Esophagus muscularis mucosa (tissue), 4 donors: ENCODE measurements around the gene EGFL8. TPM values are rescaled to one million over a fixed set of nuclear protein-coding genes. Genes with fewer than 3 reads are reported as not detected.

ENCODE experiments used
- DNase-seq: peaks from one replicate; pipeline ENCODE4 v3.0.0-alpha.2; 2017; ENCODE audit errors: extremely low spot score
- H3K27ac ChIP-seq, 4 donors: fragments of 200-600 bp; sonication (generic); replicated peaks in 1 of 4; 1 replicate in 3 of 4; 2 replicates in 1 of 4; pipeline ENCODE4 v1.5.1; 2016 to 2019; ENCODE audit warnings: mild to moderate bottlenecking in 1 of 4
- H3K27me3 ChIP-seq, 4 donors: fragments of 200-600 bp; sonication (generic); one replicate each; pipeline versions ENCODE4 v1.5.1 to v1.6.0; 2016 to 2019
- H3K36me3 ChIP-seq, 4 donors: fragments of 200-600 bp; sonication (generic); one replicate each; pipeline ENCODE4 v1.5.1; 2016 to 2019
- H3K4me1 ChIP-seq, 4 donors: fragments of 200-600 bp; sonication (generic); one replicate each; pipeline ENCODE4 v1.5.1; 2016 to 2019
- H3K4me3 ChIP-seq, 4 donors: fragments of 200-600 bp; sonication (generic); 1 replicate in 2 of 4; 2 replicates in 2 of 4; pipeline ENCODE4 v1.5.1; 2016 to 2019; ENCODE audit warnings: mild to moderate bottlenecking in 4 of 4, moderate library complexity in 1 of 4
- H3K9me3 ChIP-seq, 4 donors: fragments of 200-600 bp; sonication (generic); 1 replicate in 3 of 4; 2 replicates in 1 of 4; pipeline ENCODE4 v1.5.1; 2016 to 2019
- EP300 ChIP-seq: sonication (generic); formaldehyde crosslinking; IDR thresholded peaks from one replicate; pipeline ENCODE4 v1.6.1; 2017; ENCODE audit warnings: antibody characterized with exemption
- POLR2A ChIP-seq: fragments of 450-650 bp; IDR thresholded peaks from one replicate; pipeline ENCODE4 v1.6.1; 2017; ENCODE audit warnings: antibody characterized with exemption, moderate library complexity, mild to moderate bottlenecking, low read depth
- POLR2AphosphoS5 ChIP-seq, 2 donors: sonication (generic); formaldehyde crosslinking; IDR thresholded peaks; one replicate each; pipeline ENCODE4 v1.6.1; 2017; ENCODE audit warnings: antibody characterized with exemption in 2 of 2
- WGBS: methylation state at CpG from one replicate; pipeline ENCODE4 v1.1.5; 2018; 5-methylcytosine and 5-hydroxymethylcytosine counted together
- intact Hi-C: fragments of 100-400 bp; cut with DNase I; formaldehyde crosslinking; loops from one replicate; pipeline ENCODE4 v1.15.1; 2023
- total RNA-seq, 4 donors: library from RNA; depleted of rRNA; stranded (reverse); fragments of >200 nt; gene quantifications; one replicate each; pipeline versions ENCODE4 v1.1.0 to v1.2.1, GENCODE V29; 2016
- TF ChIP-seq, protein P1 (sequence below), 3 experiments: fragments of 200-600 bp in 2 of 3; fragments of 450-650 bp in 1 of 3; sonication (generic) in 2 of 3; IDR thresholded peaks; one replicate each; pipeline ENCODE4 v1.5.1; 2017 to 2019; ENCODE audit warnings: antibody characterized with exemption in 3 of 3, mild to moderate bottlenecking in 2 of 3, moderate library complexity in 1 of 3

Gene EGFL8
- total RNA-seq, 4 donors from 2014 or later: 8.1 to 20.7 (median 13.9) TPM

DNA sequence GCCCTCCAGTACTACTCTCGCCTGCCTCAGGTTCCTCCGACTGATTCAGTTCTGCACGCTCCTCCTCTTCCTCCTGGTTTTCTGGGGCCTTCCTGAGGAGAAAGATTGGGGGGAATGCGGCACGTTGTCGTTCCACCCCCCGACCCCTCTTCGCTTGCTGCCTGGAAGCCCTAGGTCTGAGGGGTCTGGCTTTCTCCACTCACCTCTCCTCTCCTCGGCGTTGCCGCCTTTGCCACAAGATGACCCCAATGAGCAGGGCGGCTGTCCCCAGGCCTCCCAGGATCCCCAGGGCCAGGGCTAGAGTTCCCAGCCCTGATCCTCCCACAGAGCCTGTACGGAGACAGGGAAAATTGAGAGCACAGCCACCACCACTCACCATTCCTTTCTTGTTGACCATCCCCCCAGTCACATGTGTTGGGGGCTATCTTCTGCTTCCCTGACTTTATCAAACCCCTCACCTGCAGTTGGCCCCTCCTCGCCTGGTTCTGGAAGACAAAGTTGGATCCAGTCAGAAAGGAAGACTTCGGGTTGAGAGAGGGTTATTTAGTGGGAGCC is 16.8 kb downstream of the EGFL8 start:
- DNase-seq: no peak
- H3K4me1 ChIP-seq: peaks cover 58 to 79% (median 74%) of the 10 kb centered on the region in 4 donors
- H3K9me3 ChIP-seq: no peaks in the 10 kb centered on the region
- peak overlapping the region in 3 of 4 donors; percentile 84 to 99 (median 98) for H3K27ac ChIP-seq
- intact Hi-C loops: no loop called here
- no peak for TF ChIP-seq POLR2A
- TF ChIP-seq, protein P1, sequence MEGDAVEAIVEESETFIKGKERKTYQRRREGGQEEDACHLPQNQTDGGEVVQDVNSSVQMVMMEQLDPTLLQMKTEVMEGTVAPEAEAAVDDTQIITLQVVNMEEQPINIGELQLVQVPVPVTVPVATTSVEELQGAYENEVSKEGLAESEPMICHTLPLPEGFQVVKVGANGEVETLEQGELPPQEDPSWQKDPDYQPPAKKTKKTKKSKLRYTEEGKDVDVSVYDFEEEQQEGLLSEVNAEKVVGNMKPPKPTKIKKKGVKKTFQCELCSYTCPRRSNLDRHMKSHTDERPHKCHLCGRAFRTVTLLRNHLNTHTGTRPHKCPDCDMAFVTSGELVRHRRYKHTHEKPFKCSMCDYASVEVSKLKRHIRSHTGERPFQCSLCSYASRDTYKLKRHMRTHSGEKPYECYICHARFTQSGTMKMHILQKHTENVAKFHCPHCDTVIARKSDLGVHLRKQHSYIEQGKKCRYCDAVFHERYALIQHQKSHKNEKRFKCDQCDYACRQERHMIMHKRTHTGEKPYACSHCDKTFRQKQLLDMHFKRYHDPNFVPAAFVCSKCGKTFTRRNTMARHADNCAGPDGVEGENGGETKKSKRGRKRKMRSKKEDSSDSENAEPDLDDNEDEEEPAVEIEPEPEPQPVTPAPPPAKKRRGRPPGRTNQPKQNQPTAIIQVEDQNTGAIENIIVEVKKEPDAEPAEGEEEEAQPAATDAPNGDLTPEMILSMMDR (IDR thresholded peaks at IDR 0.05): no peak
- no peak for TF ChIP-seq POLR2AphosphoS5 (IDR thresholded peaks at IDR 0.05)
- no peak for TF ChIP-seq EP300
- 72% methylated on average over 15 of the region's 15 CpGs for WGBS
- no peak overlapping the region for H3K4me3 ChIP-seq
- H3K27me3 ChIP-seq: no peaks in the 10 kb centered on the region
- H3K36me3 ChIP-seq: peaks cover 0 to 45% (median 33%) of the 10 kb centered on the region in 4 donors

DNA sequence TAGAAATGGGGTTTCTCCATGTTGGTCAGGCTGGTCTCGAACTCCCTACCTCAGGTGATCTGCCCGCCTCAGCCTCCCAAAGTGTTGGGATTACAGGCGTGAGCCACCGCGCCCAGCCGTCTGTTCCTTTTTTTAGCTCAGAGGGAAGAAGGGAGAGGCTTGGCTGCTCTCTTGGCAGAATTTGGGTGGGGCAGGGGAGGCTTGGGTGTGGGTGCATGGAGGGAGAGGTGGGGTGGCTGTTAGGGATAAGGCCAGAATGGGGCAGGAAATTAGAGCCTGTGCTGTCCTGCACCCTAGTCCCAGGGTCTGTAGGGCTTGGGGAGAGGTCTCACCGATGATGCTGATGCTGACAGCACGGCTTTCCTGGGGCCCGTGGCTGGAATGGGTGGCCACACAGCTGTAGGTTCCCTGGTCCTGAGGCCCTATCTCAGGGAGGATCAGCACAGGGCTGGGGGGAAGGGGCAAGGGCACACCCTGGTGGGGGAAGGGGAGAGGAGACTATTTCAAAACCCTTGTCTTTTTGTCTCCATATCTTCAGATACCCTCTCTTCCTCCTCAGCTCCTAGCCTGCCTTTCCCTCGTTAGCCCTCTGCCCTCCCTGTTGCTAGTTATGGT is 17.6 kb downstream of the EGFL8 start:
- DNase-seq: no peak
- Histone ChIP-seq H3K27me3 (no peaks in the 10 kb centered on the region), H3K4me1 (peaks cover 58 to 79% (median 74%) of the 10 kb centered on the region in 4 donors), H3K27ac (peak overlapping the region; percentile 84 to 99 (median 98)), H3K36me3 (peaks cover 7 to 53% (median 41%) of the 10 kb centered on the region in 4 donors), H3K9me3 (no peaks in the 10 kb centered on the region), H3K4me3 (no peak overlapping the region)
- TF ChIP-seq, protein P1 (IDR thresholded peaks at IDR 0.05): no peak
- intact Hi-C loops: no loop called here
- WGBS: 75% methylated on average over 10 of the region's 10 CpGs

DNA sequence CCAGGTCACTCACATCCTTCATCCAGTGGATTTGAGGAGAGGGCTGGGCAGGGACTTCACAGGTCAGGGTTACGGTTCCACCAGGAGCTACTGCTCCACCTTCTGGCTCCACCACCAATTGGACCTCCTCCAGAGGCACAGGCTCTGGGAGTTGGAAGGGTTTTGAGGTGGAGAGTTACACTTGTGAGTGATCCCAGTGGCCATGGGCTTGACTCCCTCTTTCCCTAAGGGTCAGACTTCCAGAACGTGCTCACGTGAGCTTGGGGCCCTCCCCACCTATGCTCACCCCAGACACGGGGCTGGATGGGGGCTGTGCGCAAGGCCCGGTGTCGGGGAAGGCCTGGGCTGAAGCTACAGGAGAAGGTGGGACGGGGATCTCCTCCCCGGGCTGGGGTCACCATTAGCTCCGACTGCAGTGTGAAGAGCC is 18.2 kb downstream of the EGFL8 start:
- Histone ChIP-seq H3K27ac (peak overlapping the region; percentile 84 to 99 (median 98)), H3K4me1 (peaks cover 61 to 80% (median 77%) of the 10 kb centered on the region in 4 donors), H3K27me3 (no peaks in the 10 kb centered on the region), H3K9me3 (no peaks in the 10 kb centered on the region), H3K4me3 (no peak overlapping the region), H3K36me3 (peaks cover 12 to 59% (median 46%) of the 10 kb centered on the region in 4 donors)
- TF ChIP-seq POLR2A (no peak), POLR2AphosphoS5 (IDR thresholded peaks at IDR 0.05) (no peak), EP300 (no peak)
- TF ChIP-seq, protein P1 (IDR thresholded peaks at IDR 0.05): no peak
- 74% methylated on average over 10 of the region's 10 CpGs for WGBS
- intact Hi-C loops: no loop called here
- DNase-seq: no peak

DNA sequence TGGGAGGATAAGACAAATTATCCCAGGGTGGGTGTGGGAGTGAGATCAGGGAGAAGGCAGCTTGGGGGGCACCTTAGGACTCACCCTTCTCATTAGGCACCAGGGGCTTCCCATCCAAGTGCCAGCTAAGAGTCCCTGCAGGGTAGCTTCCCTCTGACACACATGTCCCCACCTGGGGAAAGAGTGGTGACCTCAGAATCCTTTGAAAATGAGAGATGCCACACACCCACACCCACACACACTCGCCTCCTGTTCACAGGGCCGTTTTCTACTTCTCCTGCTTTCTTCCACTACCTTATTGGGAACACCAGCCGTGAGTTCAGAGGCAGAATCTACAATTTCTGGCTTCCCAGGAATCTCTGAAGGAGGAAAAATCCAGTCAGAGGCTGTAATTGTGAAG is 18.6 kb downstream of the EGFL8 start:
- Histone ChIP-seq H3K9me3 (no peaks in the 10 kb centered on the region), H3K27ac (peak overlapping the region; percentile 84 to 99 (median 98)), H3K27me3 (no peaks in the 10 kb centered on the region), H3K4me1 (peaks cover 66 to 84% (median 82%) of the 10 kb centered on the region in 4 donors), H3K36me3 (peaks cover 16 to 63% (median 51%) of the 10 kb centered on the region in 4 donors), H3K4me3 (no peak overlapping the region)
- TF ChIP-seq POLR2A (no peak), EP300 (no peak), POLR2AphosphoS5 (IDR thresholded peaks at IDR 0.05) (no peak)
- TF ChIP-seq, protein P1 (IDR thresholded peaks at IDR 0.05): no peak
- WGBS: 88% methylated on average over 3 of the region's 3 CpGs
- no peak for DNase-seq
- intact Hi-C loops: no loop called here
